OCI-LY1 (cell line): ENCODE measurements around the gene CNTN5.

Experiments
- H2AFZ ChIP-seq: fragments of 200-600 bp; sonication (generic), shearing (Covaris generic); 2 replicates; pipeline ENCODE4 v1.6.0; 2014; ENCODE audit warnings: antibody characterized with exemption, mild to moderate bottlenecking, low read length
- H3F3A ChIP-seq: fragments of 200-600 bp; sonication (generic), shearing (Covaris generic); 2 replicates; pipeline ENCODE4 v1.6.0; 2014; ENCODE audit warnings: mild to moderate bottlenecking, antibody characterized with exemption, low read length, moderate library complexity; ENCODE audit not compliant: insufficient read depth
- H3K27ac ChIP-seq: fragments of 200-600 bp; sonication (generic); 2 replicates; pipeline ENCODE4 v1.5.1; 2014; ENCODE audit warnings: low read length, mixed run types, mild to moderate bottlenecking, low read depth; ENCODE audit not compliant: poor library complexity, severe bottlenecking
- H3K27me3 ChIP-seq: fragments of 200-600 bp; sonication (generic); 2 replicates; pipeline ENCODE4 v1.6.0; 2014; ENCODE audit warnings: antibody characterized with exemption, mild to moderate bottlenecking, low read length, moderate library complexity; ENCODE audit not compliant: insufficient read depth
- H3K36me3 ChIP-seq: fragments of 200-600 bp; sonication (generic); 2 replicates; pipeline ENCODE4 v1.6.1; 2014; ENCODE audit warnings: mild to moderate bottlenecking, antibody characterized with exemption, low read length, moderate library complexity, mixed read lengths; ENCODE audit not compliant: insufficient read depth
- H3K4me1 ChIP-seq: fragments of 200-600 bp; sonication (generic); 2 replicates; pipeline ENCODE4 v1.5.1; 2014; ENCODE audit warnings: mild to moderate bottlenecking, low read length, moderate library complexity; ENCODE audit not compliant: insufficient read depth, severe bottlenecking
- H3K4me2 ChIP-seq: fragments of 200-600 bp; sonication (generic), shearing (Covaris generic); 2 replicates; pipeline ENCODE4 v1.6.1; 2014; ENCODE audit warnings: low read length
- H3K4me3 ChIP-seq: fragments of 200-600 bp; sonication (generic); 2 replicates; pipeline ENCODE4 v1.5.1; 2014; ENCODE audit warnings: low read length, low read depth, mild to moderate bottlenecking, mixed read lengths; ENCODE audit not compliant: poor library complexity, severe bottlenecking
- H3K79me2 ChIP-seq: fragments of 200-600 bp; shearing (Covaris generic); 2 replicates; pipeline ENCODE4 v1.6.1; 2016; ENCODE audit warnings: mixed run types, low read length, mixed read lengths; ENCODE audit not compliant: insufficient read depth
- H3K9ac ChIP-seq: fragments of 200-600 bp; sonication (generic), shearing (Covaris generic); 2 replicates; pipeline ENCODE4 v1.6.1; 2014; ENCODE audit warnings: mild to moderate bottlenecking, low read length, mixed read lengths
- H3K9me2 ChIP-seq: fragments of 200-600 bp; sonication (generic), shearing (Covaris generic); 2 replicates; pipeline ENCODE4 v1.6.1; 2014; ENCODE audit warnings: low read depth, mild to moderate bottlenecking, low read length, mixed read lengths
- H3K9me3 ChIP-seq: fragments of 200-600 bp; shearing (Covaris generic); 2 replicates; pipeline ENCODE4 v1.6.1; 2014; ENCODE audit warnings: low read length, mixed read lengths
- H4K20me1 ChIP-seq: fragments of 200-600 bp; sonication (generic), shearing (Covaris generic); 2 replicates; pipeline ENCODE4 v1.6.0; 2016; ENCODE audit warnings: mild to moderate bottlenecking, low read length; ENCODE audit not compliant: insufficient read depth
- EZH2 ChIP-seq: fragments of 200-600 bp; sonication (generic), shearing (Covaris generic); IDR thresholded peaks from 2 replicates; pipeline ENCODE4 v1.8.0; 2017; ENCODE audit warnings: borderline replicate concordance, mixed run types, mild to moderate bottlenecking, antibody characterized with exemption, low read length, moderate library complexity, mixed read lengths
- TF ChIP-seq, protein P1 (sequence below): fragments of 200-600 bp; sonication (generic), shearing (Covaris generic); IDR thresholded peaks from 2 replicates; pipeline ENCODE4 v1.5.1; 2017; ENCODE audit warnings: mild to moderate bottlenecking, antibody characterized with exemption, low read length, moderate library complexity, mixed read lengths

The CNTN5 gene

DNA sequence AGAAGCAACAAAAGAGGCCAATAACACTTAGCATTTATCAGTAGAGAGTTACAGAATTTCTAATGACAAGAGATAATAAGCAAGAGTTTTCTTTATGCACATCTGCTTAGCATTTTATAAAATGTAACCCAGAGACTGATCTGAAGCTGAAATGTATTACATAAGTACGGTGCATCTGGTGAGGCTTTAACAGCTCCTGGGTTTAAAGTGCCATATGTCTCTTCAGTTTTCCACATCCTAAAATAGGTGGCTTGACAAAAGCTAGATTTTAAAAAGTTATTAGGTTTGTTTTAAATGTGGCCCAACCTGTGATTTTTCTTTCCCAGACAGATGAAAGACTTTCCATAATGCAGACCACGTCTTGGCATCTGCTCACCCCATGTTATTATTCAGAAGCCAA lies 1045.7 kb downstream of the CNTN5 start:
- no peaks in the 10 kb centered on the region for H3K9me3 ChIP-seq
- H3K4me2 ChIP-seq, result no peak overlapping the region
- no peak overlapping the region for H2AFZ ChIP-seq
- H3K36me3 ChIP-seq, result no peaks in the 10 kb centered on the region
- H3K27me3 ChIP-seq, result no peaks in the 10 kb centered on the region
- TF ChIP-seq, protein P1, sequence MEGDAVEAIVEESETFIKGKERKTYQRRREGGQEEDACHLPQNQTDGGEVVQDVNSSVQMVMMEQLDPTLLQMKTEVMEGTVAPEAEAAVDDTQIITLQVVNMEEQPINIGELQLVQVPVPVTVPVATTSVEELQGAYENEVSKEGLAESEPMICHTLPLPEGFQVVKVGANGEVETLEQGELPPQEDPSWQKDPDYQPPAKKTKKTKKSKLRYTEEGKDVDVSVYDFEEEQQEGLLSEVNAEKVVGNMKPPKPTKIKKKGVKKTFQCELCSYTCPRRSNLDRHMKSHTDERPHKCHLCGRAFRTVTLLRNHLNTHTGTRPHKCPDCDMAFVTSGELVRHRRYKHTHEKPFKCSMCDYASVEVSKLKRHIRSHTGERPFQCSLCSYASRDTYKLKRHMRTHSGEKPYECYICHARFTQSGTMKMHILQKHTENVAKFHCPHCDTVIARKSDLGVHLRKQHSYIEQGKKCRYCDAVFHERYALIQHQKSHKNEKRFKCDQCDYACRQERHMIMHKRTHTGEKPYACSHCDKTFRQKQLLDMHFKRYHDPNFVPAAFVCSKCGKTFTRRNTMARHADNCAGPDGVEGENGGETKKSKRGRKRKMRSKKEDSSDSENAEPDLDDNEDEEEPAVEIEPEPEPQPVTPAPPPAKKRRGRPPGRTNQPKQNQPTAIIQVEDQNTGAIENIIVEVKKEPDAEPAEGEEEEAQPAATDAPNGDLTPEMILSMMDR, result no peak
- no peak for TF ChIP-seq EZH2
- no peaks in the 10 kb centered on the region for H3F3A ChIP-seq
- H3K27ac ChIP-seq, result no peak overlapping the region
- no peaks in the 10 kb centered on the region for H3K79me2 ChIP-seq
- H3K9ac ChIP-seq, result no peak overlapping the region
- H4K20me1 ChIP-seq, result no peaks in the 10 kb centered on the region
- no peak overlapping the region for H3K4me3 ChIP-seq
- H3K9me2 ChIP-seq, result no peaks in the 10 kb centered on the region
- H3K4me1 ChIP-seq, result no peaks in the 10 kb centered on the region

DNA sequence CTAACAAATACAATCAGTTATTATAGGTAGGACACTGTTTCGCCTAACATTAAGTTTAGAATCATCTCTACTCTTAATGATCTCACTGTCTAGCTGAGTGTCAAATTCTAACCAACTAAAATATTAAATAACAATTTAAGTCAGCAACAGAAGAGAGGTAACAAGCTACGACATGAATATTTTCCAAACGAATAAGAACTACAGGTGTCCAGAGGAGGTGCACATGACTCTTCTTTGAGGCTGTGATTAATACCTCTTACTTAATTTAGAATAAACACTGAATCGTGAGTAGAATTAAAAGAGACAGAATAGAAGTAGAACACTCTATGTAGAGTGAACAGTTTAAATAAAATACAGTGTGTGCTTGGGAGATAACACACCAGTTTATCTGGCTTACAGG lies 1047.4 kb downstream of the CNTN5 start:
- H3K36me3 ChIP-seq, result no peaks in the 10 kb centered on the region
- H3F3A ChIP-seq, result no peaks in the 10 kb centered on the region
- H3K27ac ChIP-seq, result no peak overlapping the region
- H3K27me3 ChIP-seq, result no peaks in the 10 kb centered on the region
- H3K4me1 ChIP-seq, result no peaks in the 10 kb centered on the region
- no peak overlapping the region for H2AFZ ChIP-seq
- TF ChIP-seq, protein P1, result no peak
- no peak for TF ChIP-seq EZH2
- no peaks in the 10 kb centered on the region for H3K79me2 ChIP-seq
- H3K9me3 ChIP-seq, result no peaks in the 10 kb centered on the region
- H4K20me1 ChIP-seq, result no peaks in the 10 kb centered on the region
- H3K4me2 ChIP-seq, result no peak overlapping the region
- no peak overlapping the region for H3K9ac ChIP-seq
- H3K4me3 ChIP-seq, result no peak overlapping the region
- H3K9me2 ChIP-seq, result no peaks in the 10 kb centered on the region

DNA sequence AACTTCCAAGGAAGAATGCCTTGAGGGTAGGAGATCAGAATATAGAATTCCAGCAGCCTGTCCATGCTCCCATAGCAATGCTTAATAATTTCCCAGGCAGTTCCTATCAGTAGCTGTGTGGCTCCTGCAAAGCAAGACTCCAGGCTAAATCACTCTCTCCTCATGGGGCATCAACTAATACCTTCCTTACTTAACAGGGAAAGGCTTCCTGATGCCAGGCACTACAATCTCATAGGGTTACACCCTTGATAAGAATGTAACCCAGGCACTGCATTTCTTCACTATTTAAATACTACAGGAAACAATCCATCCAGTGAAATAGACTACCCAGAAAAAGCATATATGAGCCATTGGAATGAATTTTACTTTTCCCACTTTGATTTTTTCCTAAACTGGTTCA lies 1051.4 kb downstream of the CNTN5 start:
- H3K9ac ChIP-seq, result no peak overlapping the region

DNA sequence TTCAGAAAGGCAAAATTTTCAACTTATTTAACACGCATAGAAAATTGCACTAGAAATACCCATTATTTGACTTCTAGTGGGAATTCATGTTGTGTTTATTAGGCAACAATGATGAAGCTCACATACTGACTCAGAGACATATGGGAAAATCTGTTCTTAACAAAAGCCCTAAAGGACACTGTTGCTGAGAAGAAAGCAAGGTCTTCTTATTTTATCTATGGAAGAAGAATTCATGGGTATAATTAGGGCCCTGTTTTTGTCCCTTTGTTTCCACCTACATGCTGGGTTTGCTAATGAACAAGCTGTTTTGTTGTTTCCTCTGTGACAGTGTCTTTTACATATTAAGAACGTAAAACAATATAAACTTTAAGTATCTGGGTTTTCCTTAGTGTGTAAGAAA lies 1059.6 kb downstream of the CNTN5 start:
- TF ChIP-seq, protein P1, result no peak
- no peak for TF ChIP-seq EZH2
- Histone ChIP-seq H3K4me1 (no peaks in the 10 kb centered on the region), H3K27me3 (no peaks in the 10 kb centered on the region), H3K4me3 (no peak overlapping the region), H3K9ac (no peak overlapping the region), H3K79me2 (no peaks in the 10 kb centered on the region), H3F3A (no peaks in the 10 kb centered on the region), H3K9me2 (no peaks in the 10 kb centered on the region), H3K36me3 (no peaks in the 10 kb centered on the region), H2AFZ (no peak overlapping the region), H3K9me3 (no peaks in the 10 kb centered on the region), H3K4me2 (no peak overlapping the region), H3K27ac (no peak overlapping the region), H4K20me1 (no peaks in the 10 kb centered on the region)

More for the DNA sequence above, 1051.4 kb downstream of the CNTN5 start:
- Histone ChIP-seq H3K9me3 (no peaks in the 10 kb centered on the region), H3K27ac (no peak overlapping the region), H3F3A (no peaks in the 10 kb centered on the region), H3K9me2 (no peaks in the 10 kb centered on the region), H3K4me1 (no peaks in the 10 kb centered on the region), H4K20me1 (no peaks in the 10 kb centered on the region), H3K27me3 (no peaks in the 10 kb centered on the region), H3K4me3 (no peak overlapping the region), H3K4me2 (no peak overlapping the region), H2AFZ (no peak overlapping the region), H3K79me2 (no peaks in the 10 kb centered on the region), H3K36me3 (no peaks in the 10 kb centered on the region)
- no peak for TF ChIP-seq EZH2
